Thoracic aorta (tissue), 2 donors: ENCODE results near the gene RACGAP1. TPM values are rescaled to one million over a fixed set of nuclear protein-coding genes. Genes with fewer than 3 reads are reported as not detected.

Source experiments
- ATAC-seq: fragments of 150-250 bp; one replicate; pipeline ENCODE4 v1.8.0; 2017; ENCODE audit warnings: low read depth; ENCODE audit not compliant: insufficient number of reproducible peaks, low FRiP score
- DNase-seq: peaks from one replicate; pipeline ENCODE4 v3.0.0-alpha.2; 2020; ENCODE audit warnings: low spot score
- H3K27ac ChIP-seq, 2 donors: fragments of 200-600 bp; sonication (generic); 1 replicate in 1 of 2; 2 replicates in 1 of 2; pipeline ENCODE4 v1.5.1; 2016; ENCODE audit warnings: mild to moderate bottlenecking in 2 of 2, moderate library complexity in 2 of 2
- H3K27me3 ChIP-seq: fragments of 200-600 bp; sonication (generic); replicated peaks from 2 replicates; pipeline ENCODE4 v1.6.0; 2016; ENCODE audit warnings: mild to moderate bottlenecking; ENCODE audit not compliant: insufficient read depth
- H3K36me3 ChIP-seq: fragments of 200-600 bp; sonication (generic); one replicate; pipeline ENCODE4 v1.5.1; 2016
- H3K4me1 ChIP-seq, 2 donors: fragments of 200-600 bp; sonication (generic); 1 replicate in 1 of 2; 2 replicates in 1 of 2; pipeline versions ENCODE4 v1.5.1 to v1.6.0; 2016; ENCODE audit warnings: low read depth in 2 of 2, mild to moderate bottlenecking in 1 of 2; ENCODE audit not compliant: control insufficient read depth in 1 of 2
- H3K4me3 ChIP-seq: fragments of 200-600 bp; sonication (generic); 2 replicates; pipeline ENCODE4 v1.5.1; 2016; ENCODE audit warnings: mild to moderate bottlenecking
- H3K9me3 ChIP-seq: fragments of 200-600 bp; sonication (generic); 2 replicates; pipeline ENCODE4 v1.5.1; 2016
- CTCF ChIP-seq: fragments of 200-600 bp; sonication (generic); IDR thresholded peaks from one replicate; pipeline ENCODE4 v1.5.1; 2019; ENCODE audit warnings: antibody characterized with exemption
- total RNA-seq, 2 donors: library from RNA; depleted of rRNA; stranded (reverse); fragments of >200 nt; gene quantifications; one replicate each; pipeline versions ENCODE4 v1.1.0 to v1.2.3, GENCODE V29; 2016

Gene RACGAP1
- total RNA-seq, 2 donors from 2014 or later: 3.0 to 4.8 TPM

GRCh38 chr12:50019524-50019923 lies 5.8 kb downstream of the RACGAP1 start:
- Histone ChIP-seq H3K4me1 (peaks cover 1 to 14% of the 10 kb centered on the region in 2 donors), H3K27ac (no peak overlapping the region), H3K36me3 (no peaks in the 10 kb centered on the region), H3K9me3 (no peaks in the 10 kb centered on the region), H3K27me3 (no peaks in the 10 kb centered on the region), H3K4me3 (no peak overlapping the region)
- no peak for DNase-seq
- no peak for ATAC-seq
- no peak for TF ChIP-seq CTCF

- H3K4me1 ChIP-seq: peaks cover 0 to 10% of the 10 kb centered on the region in 2 donors
- no peaks in the 10 kb centered on the region for H3K27me3 ChIP-seq
- H3K9me3 ChIP-seq: no peaks in the 10 kb centered on the region
- DNase-seq (no peak), ATAC-seq (no peak)
- no peak for TF ChIP-seq CTCF
- no peak overlapping the region for H3K27ac ChIP-seq
- H3K4me3 ChIP-seq: no peak overlapping the region
- H3K36me3 ChIP-seq: no peaks in the 10 kb centered on the region
Observed at GRCh38 chr12:50018968-50019367, 6.3 kb downstream of the RACGAP1 start.

GRCh38 chr12:50018154-50018553 lies 7.1 kb downstream of the RACGAP1 start:
- no peak overlapping the region for H3K4me3 ChIP-seq
- no peak overlapping the region for H3K27ac ChIP-seq
- no peaks in the 10 kb centered on the region for H3K27me3 ChIP-seq
- no peak for DNase-seq
- H3K36me3 ChIP-seq: no peaks in the 10 kb centered on the region
- ATAC-seq: no peak
- TF ChIP-seq CTCF: no peak
- H3K4me1 ChIP-seq: peaks cover 0 to 10% of the 10 kb centered on the region in 2 donors
- no peaks in the 10 kb centered on the region for H3K9me3 ChIP-seq

- Histone ChIP-seq H3K27me3 (no peaks in the 10 kb centered on the region), H3K9me3 (no peaks in the 10 kb centered on the region), H3K36me3 (no peaks in the 10 kb centered on the region), H3K4me3 (no peak overlapping the region), H3K4me1 (peaks cover 0 to 10% of the 10 kb centered on the region in 2 donors), H3K27ac (no peak overlapping the region)
- TF ChIP-seq CTCF: no peak
- DNase-seq: no peak
- no peak for ATAC-seq
Observed at GRCh38 chr12:50017641-50018040, 7.7 kb downstream of the RACGAP1 start.

- ATAC-seq (peak; percentile 80), DNase-seq (peak; percentile 50)
Observed at GRCh38 chr12:50016501-50017475, 8.5 kb downstream of the RACGAP1 start.

More at GRCh38 chr12:50016501-50017475, 8.5 kb downstream of the RACGAP1 start:
- Histone ChIP-seq H3K27me3 (no peaks in the 10 kb centered on the region), H3K9me3 (no peaks in the 10 kb centered on the region), H3K36me3 (no peaks in the 10 kb centered on the region), H3K27ac (peak overlapping the region in 1 of 2 donors; percentile 19), H3K4me1 (peaks cover 0 to 10% of the 10 kb centered on the region in 2 donors), H3K4me3 (peak overlapping the region; percentile 32)
- TF ChIP-seq CTCF: no peak
